Fibroblast of the conjunctiva (primary cell): ENCODE data around the gene MIGA2.
"Not testable (repeated sequence)": the region's sequence is repeated elsewhere in the genome, so short reads cannot be mapped to it uniquely, and the experiment has no call there.

Experiments used
- DNase-seq: peaks from one replicate; pipeline ENCODE4 v3.0.0-alpha.2; 2010; ENCODE audit warnings: low read depth

MIGA2 gene

GRCh38 chr9:129011170-129011569 lies 25.3 kb upstream of the MIGA2 start:
- DNase-seq, result no peak

GRCh38 chr9:129011761-129012181 lies 24.7 kb upstream of the MIGA2 start:
- no peak for DNase-seq

- no peak for DNase-seq
These were observed 24.1 kb upstream of the MIGA2 start for GRCh38 chr9:129012343-129012742.

- DNase-seq, result no peak
These were observed 23.5 kb upstream of the MIGA2 start for GRCh38 chr9:129012893-129013448.

- no peak for DNase-seq
These were observed 22.8 kb upstream of the MIGA2 start for GRCh38 chr9:129013674-129014073.

- no peak for DNase-seq
These were observed 22.3 kb upstream of the MIGA2 start for GRCh38 chr9:129014124-129014523.

- no peak for DNase-seq
These were observed 21.8 kb upstream of the MIGA2 start for GRCh38 chr9:129014608-129015007.

- no peak for DNase-seq
These were observed 15.3 kb upstream of the MIGA2 start for GRCh38 chr9:129021091-129021490.

- no peak for DNase-seq
These were observed 14.4 kb upstream of the MIGA2 start for GRCh38 chr9:129022037-129022436.

GRCh38 chr9:129023036-129023907 lies 13.2 kb upstream of the MIGA2 start:
- peak; percentile 87 for DNase-seq

GRCh38 chr9:129023908-129024233 lies 12.6 kb upstream of the MIGA2 start:
- DNase-seq, result no peak

- DNase-seq, result peak; percentile 18
These were observed 9.8 kb upstream of the MIGA2 start for GRCh38 chr9:129026442-129027223.

GRCh38 chr9:129027224-129027684 lies 9.2 kb upstream of the MIGA2 start:
- no peak for DNase-seq

- DNase-seq, result no peak
These were observed 8.7 kb upstream of the MIGA2 start for GRCh38 chr9:129027685-129028191.

GRCh38 chr9:129028192-129028966 lies 8.0 kb upstream of the MIGA2 start, which contains the start of gene SH3GLB2:
Gene SH3GLB2 (minus strand): TSS chr9:129028331. CDS start chr9:129028154, 177 bp downstream.
- DNase-seq, result peak; percentile 95

GRCh38 chr9:129030191-129030590 lies 6.2 kb upstream of the MIGA2 start:
- DNase-seq, result no peak

- no peak for DNase-seq
These were observed 4.9 kb upstream of the MIGA2 start for GRCh38 chr9:129031514-129031913.

- DNase-seq, result no peak
These were observed 3.8 kb upstream of the MIGA2 start for GRCh38 chr9:129032541-129033159.

GRCh38 chr9:129033216-129033615 lies 3.2 kb upstream of the MIGA2 start:
- no peak for DNase-seq

- DNase-seq, result not testable (repeated sequence)
These were observed 588 bp upstream of the MIGA2 start for GRCh38 chr9:129035838-129036237.
